ENCODE measurements around the gene WBP11.

DNA sequence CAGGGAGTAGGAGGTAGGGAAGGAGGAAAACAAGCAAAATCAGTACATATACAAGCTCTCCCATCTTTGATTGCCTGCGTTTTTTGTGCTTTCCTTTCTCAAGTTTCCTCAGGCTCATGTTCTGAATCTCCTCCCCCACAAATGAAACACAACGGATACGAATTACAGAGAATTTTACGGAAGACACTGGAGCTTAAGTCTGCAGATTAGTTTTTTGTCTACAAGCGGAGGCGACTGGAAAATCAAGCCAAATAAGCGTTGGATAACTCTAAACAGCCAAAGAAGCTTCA, 612 bp downstream of the WBP11 start:
- TF ChIP-seq POLR2A (IDR thresholded peaks at IDR 0.05; ENCODE audit: extremely low read depth, insufficient read length) (no peak), CTCF (IDR thresholded peaks at IDR 0.05; ENCODE audit: low read depth, low read length) (no peak), MAX (IDR thresholded peaks at IDR 0.05; ENCODE audit: low read depth, low read length) (no peak)

All from NB4 (cell line).